Measurements from ENCODE around the gene ZNF324.

GRCh38 chr19:58429745-58430144 is 37.1 kb upstream of the ZNF324 start:
- no peak for TF ChIP-seq GABPA (IDR thresholded peaks at IDR 0.05; ENCODE audit: low read depth)
- TF ChIP-seq CTCF (IDR thresholded peaks at IDR 0.05; ENCODE audit: insufficient read depth, low read length): no peak
- TF ChIP-seq POLR2AphosphoS5 (IDR thresholded peaks at IDR 0.05; ENCODE audit: low read depth): no peak
- TF ChIP-seq, protein P1, sequence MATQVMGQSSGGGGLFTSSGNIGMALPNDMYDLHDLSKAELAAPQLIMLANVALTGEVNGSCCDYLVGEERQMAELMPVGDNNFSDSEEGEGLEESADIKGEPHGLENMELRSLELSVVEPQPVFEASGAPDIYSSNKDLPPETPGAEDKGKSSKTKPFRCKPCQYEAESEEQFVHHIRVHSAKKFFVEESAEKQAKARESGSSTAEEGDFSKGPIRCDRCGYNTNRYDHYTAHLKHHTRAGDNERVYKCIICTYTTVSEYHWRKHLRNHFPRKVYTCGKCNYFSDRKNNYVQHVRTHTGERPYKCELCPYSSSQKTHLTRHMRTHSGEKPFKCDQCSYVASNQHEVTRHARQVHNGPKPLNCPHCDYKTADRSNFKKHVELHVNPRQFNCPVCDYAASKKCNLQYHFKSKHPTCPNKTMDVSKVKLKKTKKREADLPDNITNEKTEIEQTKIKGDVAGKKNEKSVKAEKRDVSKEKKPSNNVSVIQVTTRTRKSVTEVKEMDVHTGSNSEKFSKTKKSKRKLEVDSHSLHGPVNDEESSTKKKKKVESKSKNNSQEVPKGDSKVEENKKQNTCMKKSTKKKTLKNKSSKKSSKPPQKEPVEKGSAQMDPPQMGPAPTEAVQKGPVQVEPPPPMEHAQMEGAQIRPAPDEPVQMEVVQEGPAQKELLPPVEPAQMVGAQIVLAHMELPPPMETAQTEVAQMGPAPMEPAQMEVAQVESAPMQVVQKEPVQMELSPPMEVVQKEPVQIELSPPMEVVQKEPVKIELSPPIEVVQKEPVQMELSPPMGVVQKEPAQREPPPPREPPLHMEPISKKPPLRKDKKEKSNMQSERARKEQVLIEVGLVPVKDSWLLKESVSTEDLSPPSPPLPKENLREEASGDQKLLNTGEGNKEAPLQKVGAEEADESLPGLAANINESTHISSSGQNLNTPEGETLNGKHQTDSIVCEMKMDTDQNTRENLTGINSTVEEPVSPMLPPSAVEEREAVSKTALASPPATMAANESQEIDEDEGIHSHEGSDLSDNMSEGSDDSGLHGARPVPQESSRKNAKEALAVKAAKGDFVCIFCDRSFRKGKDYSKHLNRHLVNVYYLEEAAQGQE (IDR thresholded peaks at IDR 0.05; ENCODE audit: insufficient replicate concordance, low read depth): no peak

Measured in HL-60 (cell line).